Measurements from ENCODE around the gene DPYSL5. TPM values are rescaled to one million over a fixed set of nuclear protein-coding genes. Genes with fewer than 3 reads are reported as not detected.

Gene DPYSL5
- total and polyA plus RNA-seq, 4 donors: not detected

- 53% methylated on average over 8 of the region's 8 CpGs for WGBS
These were observed 2.9 kb upstream of the DPYSL5 start for GRCh38 chr2:26845021-26845420.

More at GRCh38 chr2:26845021-26845420, 2.9 kb upstream of the DPYSL5 start:
- peaks cover 14 to 36% (median 18%) of the 10 kb centered on the region in 4 donors for H3K4me1 ChIP-seq (ENCODE audit: control insufficient read depth in 4 of 4, insufficient read depth in 4 of 4, low read length in 3 of 4)
- no peaks in the 10 kb centered on the region for H3K9me3 ChIP-seq (ENCODE audit: control insufficient read depth in 4 of 4, low read length in 3 of 4)
- TF ChIP-seq ZBTB33 (IDR thresholded peaks at IDR 0.05) (no peak), CTCF (IDR thresholded peaks at IDR 0.05; ENCODE audit: low read depth, low read length, missing input control) (no peak), NR2F2 (IDR thresholded peaks at IDR 0.05) (no peak), REST (IDR thresholded peaks at IDR 0.05) (no peak), JUND (IDR thresholded peaks at IDR 0.05) (no peak), EGR1 (IDR thresholded peaks at IDR 0.05; ENCODE audit: low read depth in 2 of 2) (no peak), RXRA (IDR thresholded peaks at IDR 0.05) (no peak), RAD21 (IDR thresholded peaks at IDR 0.05) (no peak), TAF1 (conservative IDR thresholded peaks at IDR 0.05) (no peak), GABPA (IDR thresholded peaks at IDR 0.05 in 1 of 2, conservative IDR thresholded peaks at IDR 0.05 in 1 of 2) (no peak), ATF3 (IDR thresholded peaks at IDR 0.05) (no peak), HNF4A (conservative IDR thresholded peaks at IDR 0.05) (no peak), YY1 (IDR thresholded peaks at IDR 0.05) (no peak), SP1 (IDR thresholded peaks at IDR 0.05) (no peak), FOXA2 (IDR thresholded peaks at IDR 0.05) (no peak), FOXA1 (IDR thresholded peaks at IDR 0.05) (no peak), HNF4G (IDR thresholded peaks at IDR 0.05) (no peak), MAX (IDR thresholded peaks at IDR 0.05) (no peak)
- no peaks in the 10 kb centered on the region for H3K36me3 ChIP-seq (ENCODE audit: control insufficient read depth in 4 of 4, insufficient read depth in 3 of 4, low read depth in 1 of 4, low read length in 3 of 4)
- H3K9ac ChIP-seq (ENCODE audit: low read depth in 1 of 2, low read length in 2 of 2): no peak overlapping the region
- H3K4me3 ChIP-seq (ENCODE audit: low read depth in 1 of 3, low read length in 3 of 3): no peak overlapping the region
- H3K27ac ChIP-seq (ENCODE audit: low read depth in 1 of 2, low read length in 2 of 2): no peak overlapping the region
- peaks cover 7 to 25% (median 15%) of the 10 kb centered on the region in 4 donors for H3K27me3 ChIP-seq (ENCODE audit: control insufficient read depth in 4 of 4, insufficient read depth in 4 of 4, low read length in 3 of 4)
- DNase-seq (ENCODE audit: low spot score): no peak

All from liver (tissue), 9 donors.